Mucosa of rectum (tissue), 2 donors: ENCODE data around the gene LAX1.

ENCODE experiments used
- H3K27ac ChIP-seq, 2 donors: one replicate each; pipeline ENCODE4 v1.7.0; 2013; ENCODE audit warnings: inconsistent platforms in 2 of 2, low read depth in 2 of 2, low read length in 2 of 2
- H3K27me3 ChIP-seq, 2 donors: one replicate each; pipeline ENCODE4 v1.7.0; 2013; ENCODE audit warnings: low read length in 2 of 2; ENCODE audit not compliant: control insufficient read depth in 2 of 2, insufficient read depth in 2 of 2
- H3K36me3 ChIP-seq, 2 donors: one replicate each; pipeline ENCODE4 v1.7.0; 2013; ENCODE audit warnings: low read length in 2 of 2; ENCODE audit not compliant: control insufficient read depth in 2 of 2, insufficient read depth in 2 of 2
- H3K4me1 ChIP-seq, 2 donors: one replicate each; pipeline ENCODE4 v1.7.0; 2013; ENCODE audit warnings: low read length in 2 of 2, mild to moderate bottlenecking in 1 of 2; ENCODE audit not compliant: control insufficient read depth in 2 of 2, insufficient read depth in 2 of 2
- H3K4me3 ChIP-seq, 2 donors: one replicate each; pipeline ENCODE4 v1.7.0; 2013; ENCODE audit warnings: low read length in 2 of 2
- H3K9ac ChIP-seq, 2 donors: one replicate each; pipeline ENCODE4 v1.7.0; 2013; ENCODE audit warnings: low read length in 2 of 2, low read depth in 1 of 2, mild to moderate bottlenecking in 1 of 2
- H3K9me3 ChIP-seq, 2 donors: one replicate each; pipeline ENCODE4 v1.7.0; 2013; ENCODE audit warnings: low read length in 2 of 2; ENCODE audit not compliant: control insufficient read depth in 2 of 2
- donor health status: healthy.
- donor health status: Normal muscosa, but diverticular disease.

LAX1 gene, protein sequence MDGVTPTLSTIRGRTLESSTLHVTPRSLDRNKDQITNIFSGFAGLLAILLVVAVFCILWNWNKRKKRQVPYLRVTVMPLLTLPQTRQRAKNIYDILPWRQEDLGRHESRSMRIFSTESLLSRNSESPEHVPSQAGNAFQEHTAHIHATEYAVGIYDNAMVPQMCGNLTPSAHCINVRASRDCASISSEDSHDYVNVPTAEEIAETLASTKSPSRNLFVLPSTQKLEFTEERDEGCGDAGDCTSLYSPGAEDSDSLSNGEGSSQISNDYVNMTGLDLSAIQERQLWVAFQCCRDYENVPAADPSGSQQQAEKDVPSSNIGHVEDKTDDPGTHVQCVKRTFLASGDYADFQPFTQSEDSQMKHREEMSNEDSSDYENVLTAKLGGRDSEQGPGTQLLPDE

DNA sequence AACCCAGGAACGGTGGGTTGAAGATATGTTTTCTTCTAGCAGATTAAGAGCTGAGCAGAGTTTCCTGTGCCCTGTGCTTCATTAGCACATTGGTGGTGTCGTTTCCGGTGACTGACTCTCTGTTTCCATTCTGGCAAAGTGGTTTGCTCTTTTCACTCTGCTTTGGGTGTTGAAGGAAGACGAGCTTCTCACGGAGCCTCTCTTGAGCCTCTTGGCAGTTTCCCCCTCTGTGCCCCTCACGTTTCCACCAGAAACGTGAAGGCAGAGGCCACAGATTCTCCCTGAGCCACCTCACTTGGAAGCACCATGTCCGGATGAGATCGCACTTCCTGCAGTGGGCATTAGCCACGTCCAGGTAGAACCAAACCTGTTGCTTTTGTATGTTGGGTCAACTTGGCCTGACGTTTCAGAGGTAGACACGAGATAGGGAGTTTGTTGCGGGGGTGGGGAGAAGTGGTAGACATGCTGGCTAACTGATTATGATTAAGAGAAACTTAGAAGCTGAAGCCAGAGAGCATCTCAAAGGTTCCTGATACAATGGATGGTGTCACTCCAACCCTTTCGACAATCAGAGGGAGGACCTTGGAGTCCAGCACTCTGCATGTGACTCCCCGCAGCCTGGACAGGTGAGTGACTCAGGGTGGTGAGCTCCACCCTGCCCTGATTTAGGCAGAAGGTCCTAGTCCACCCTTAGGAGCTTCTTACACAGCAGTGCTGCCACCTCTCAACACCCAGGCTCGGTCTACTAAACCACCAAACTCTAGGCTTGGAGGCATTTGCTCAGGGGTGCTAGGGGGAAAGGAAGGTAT, at the start of gene LAX1:
LAX1 (plus strand) TSS at position 155 of the 809 bp plus-strand sequence; CDS start at position 538, 383 bp downstream.
- no peaks in the 10 kb centered on the region for H3K27me3 ChIP-seq
- H3K36me3 ChIP-seq, result no peaks in the 10 kb centered on the region
- peak within 1 kb of the TSS; percentile 52 to 78 for H3K4me3 ChIP-seq
- H3K4me1 ChIP-seq, result peaks cover 6 to 10% of the 10 kb centered on the region in 2 donors
- peak within 1 kb of the TSS; percentile 59 to 74 for H3K9ac ChIP-seq
- peak within 1 kb of the TSS; percentile 79 to 89 for H3K27ac ChIP-seq
- H3K9me3 ChIP-seq, result no peaks in the 10 kb centered on the region

DNA sequence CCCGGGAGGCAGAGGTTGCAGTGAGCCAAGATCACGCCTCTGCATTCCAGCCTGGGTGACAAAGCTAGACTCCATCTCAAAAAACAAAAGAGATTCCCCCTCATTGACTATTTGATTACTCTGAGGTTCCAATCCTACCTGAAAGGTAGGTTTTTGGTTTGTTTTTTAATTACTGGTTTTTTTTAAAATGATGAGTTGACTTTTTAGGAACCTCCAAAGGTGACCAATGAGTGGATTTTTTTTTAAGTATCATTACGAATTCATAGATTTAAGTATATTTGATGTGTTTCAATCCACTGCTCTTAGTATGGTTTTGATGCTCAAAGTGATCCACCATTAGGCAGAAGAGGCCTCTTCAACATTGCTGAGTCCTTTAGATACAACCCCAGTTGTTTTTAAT, 47.9 kb upstream of the LAX1 start:
- Histone ChIP-seq H3K9ac (no peak overlapping the region), H3K9me3 (no peaks in the 10 kb centered on the region), H3K27me3 (no peaks in the 10 kb centered on the region), H3K4me1 (no peaks in the 10 kb centered on the region), H3K4me3 (no peak overlapping the region), H3K27ac (no peak overlapping the region), H3K36me3 (peaks cover 16 to 32% of the 10 kb centered on the region in 2 donors)

- Histone ChIP-seq H3K9me3 (no peaks in the 10 kb centered on the region), H3K9ac (no peak overlapping the region), H3K4me3 (no peak overlapping the region), H3K27me3 (no peaks in the 10 kb centered on the region), H3K4me1 (no peaks in the 10 kb centered on the region), H3K27ac (no peak overlapping the region), H3K36me3 (peaks cover 8 to 22% of the 10 kb centered on the region in 2 donors)
Measured at GRCh38 chr1:203720242-203720641, 44.7 kb upstream of the LAX1 start.

- Histone ChIP-seq H3K9me3 (no peaks in the 10 kb centered on the region), H3K4me3 (no peak overlapping the region), H3K4me1 (no peaks in the 10 kb centered on the region), H3K36me3 (peaks cover 20 to 39% of the 10 kb centered on the region in 2 donors), H3K27me3 (no peaks in the 10 kb centered on the region), H3K27ac (no peak overlapping the region), H3K9ac (no peak overlapping the region)
Measured at GRCh38 chr1:203722909-203723308, 42.1 kb upstream of the LAX1 start.

DNA sequence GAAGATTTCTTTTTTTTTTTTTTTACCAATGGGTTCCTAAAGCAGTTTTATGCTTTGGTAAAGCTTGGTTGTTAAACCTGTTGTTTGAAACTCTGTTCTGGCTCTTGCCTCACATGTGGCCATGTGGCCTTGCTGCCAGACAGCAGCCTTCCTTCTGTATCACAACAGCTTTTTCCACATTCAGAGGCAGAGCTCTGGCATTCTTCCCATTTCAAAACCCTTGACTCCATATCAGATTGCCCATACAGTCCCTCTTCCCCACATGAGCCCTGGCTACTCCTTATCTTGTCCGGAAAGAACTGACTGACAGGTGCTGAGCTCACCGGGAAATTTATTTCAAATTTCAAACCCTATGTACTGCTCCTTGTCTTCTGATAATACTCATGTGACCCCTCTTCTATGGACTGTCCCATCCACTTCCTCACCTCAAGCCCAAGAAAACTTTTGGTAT, 38.5 kb upstream of the LAX1 start:
- Histone ChIP-seq H3K27ac (no peak overlapping the region), H3K4me1 (no peaks in the 10 kb centered on the region), H3K36me3 (peaks cover 17 to 38% of the 10 kb centered on the region in 2 donors)

GRCh38 chr1:203733009-203733863, 31.7 kb upstream of the LAX1 start:
- Histone ChIP-seq H3K27me3 (no peaks in the 10 kb centered on the region), H3K9me3 (no peaks in the 10 kb centered on the region), H3K4me3 (no peak overlapping the region), H3K4me1 (no peaks in the 10 kb centered on the region), H3K36me3 (peaks cover 4 to 11% of the 10 kb centered on the region in 2 donors), H3K27ac (no peak overlapping the region), H3K9ac (no peak overlapping the region)

More for the DNA sequence above, 38.5 kb upstream of the LAX1 start:
- Histone ChIP-seq H3K9me3 (no peaks in the 10 kb centered on the region), H3K9ac (no peak overlapping the region), H3K4me3 (no peak overlapping the region), H3K27me3 (no peaks in the 10 kb centered on the region)

DNA sequence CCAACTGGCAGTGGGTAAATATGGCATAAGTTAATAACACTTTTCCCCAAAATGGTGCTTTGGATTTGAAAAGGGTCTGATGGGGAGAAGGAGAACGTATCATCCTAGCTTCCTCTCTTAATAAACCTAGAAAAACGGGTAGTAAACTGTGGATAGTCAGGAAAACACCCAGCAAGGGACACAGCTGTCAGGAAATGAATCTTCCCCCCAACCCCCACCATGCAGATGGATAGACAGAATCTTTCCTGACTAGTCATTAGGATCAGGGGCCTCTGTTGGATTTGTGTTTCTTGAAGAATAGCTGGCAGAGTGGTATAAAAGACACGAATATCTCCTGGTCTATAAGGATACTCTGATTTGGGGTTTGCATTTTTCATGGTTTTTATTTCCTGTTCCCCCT, 22.5 kb upstream of the LAX1 start:
- H3K4me1 ChIP-seq, result peaks cover 0 to 4% of the 10 kb centered on the region in 2 donors
- H3K9me3 ChIP-seq, result no peaks in the 10 kb centered on the region
- H3K36me3 ChIP-seq, result peaks cover 0 to 8% of the 10 kb centered on the region in 2 donors
- H3K9ac ChIP-seq, result no peak overlapping the region
- no peaks in the 10 kb centered on the region for H3K27me3 ChIP-seq
- H3K27ac ChIP-seq, result no peak overlapping the region
- H3K4me3 ChIP-seq, result no peak overlapping the region

DNA sequence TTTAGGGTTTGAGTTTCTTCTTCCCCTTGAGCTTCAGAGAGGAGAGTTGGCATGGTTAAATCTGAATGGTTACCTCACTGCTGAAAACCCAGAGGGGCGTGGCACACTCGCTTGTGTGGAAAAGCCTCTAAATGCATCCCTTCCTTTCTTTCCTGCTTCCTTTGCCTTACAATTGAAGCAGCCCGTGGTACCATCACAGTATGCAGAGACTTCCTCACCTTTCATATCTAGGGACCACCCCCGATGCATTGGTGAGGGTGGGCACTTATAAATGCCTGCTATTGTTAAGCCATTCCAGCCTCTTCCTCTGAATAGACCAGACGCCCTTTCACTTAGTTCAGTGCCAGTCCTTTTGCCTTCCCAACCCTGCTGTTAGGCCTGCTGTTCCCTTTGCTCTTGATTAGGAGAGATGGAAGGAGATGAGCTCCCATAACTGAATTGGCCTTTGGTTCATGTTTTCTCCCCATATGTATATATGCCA, 21.9 kb upstream of the LAX1 start:
- Histone ChIP-seq H3K9ac (no peak overlapping the region), H3K4me3 (no peak overlapping the region), H3K36me3 (peaks cover 0 to 5% of the 10 kb centered on the region in 2 donors), H3K9me3 (no peaks in the 10 kb centered on the region), H3K4me1 (peaks cover 0 to 4% of the 10 kb centered on the region in 2 donors), H3K27ac (no peak overlapping the region), H3K27me3 (no peaks in the 10 kb centered on the region)

- Histone ChIP-seq H3K9ac (no peak overlapping the region), H3K27me3 (no peaks in the 10 kb centered on the region), H3K36me3 (peaks cover 0 to 2% of the 10 kb centered on the region in 2 donors), H3K4me1 (peaks cover 0 to 4% of the 10 kb centered on the region in 2 donors), H3K4me3 (no peak overlapping the region), H3K9me3 (no peaks in the 10 kb centered on the region), H3K27ac (peak overlapping the region; percentile 31 to 49)
Measured at GRCh38 chr1:203744075-203744972, 20.7 kb upstream of the LAX1 start.
